ENCODE results near the gene SGIP1. TPM values are rescaled to one million over a fixed set of nuclear protein-coding genes. Genes with fewer than 3 reads are reported as not detected.

The SGIP1 gene
- polyA plus RNA-seq, 1 experiment: 110 TPM

DNA sequence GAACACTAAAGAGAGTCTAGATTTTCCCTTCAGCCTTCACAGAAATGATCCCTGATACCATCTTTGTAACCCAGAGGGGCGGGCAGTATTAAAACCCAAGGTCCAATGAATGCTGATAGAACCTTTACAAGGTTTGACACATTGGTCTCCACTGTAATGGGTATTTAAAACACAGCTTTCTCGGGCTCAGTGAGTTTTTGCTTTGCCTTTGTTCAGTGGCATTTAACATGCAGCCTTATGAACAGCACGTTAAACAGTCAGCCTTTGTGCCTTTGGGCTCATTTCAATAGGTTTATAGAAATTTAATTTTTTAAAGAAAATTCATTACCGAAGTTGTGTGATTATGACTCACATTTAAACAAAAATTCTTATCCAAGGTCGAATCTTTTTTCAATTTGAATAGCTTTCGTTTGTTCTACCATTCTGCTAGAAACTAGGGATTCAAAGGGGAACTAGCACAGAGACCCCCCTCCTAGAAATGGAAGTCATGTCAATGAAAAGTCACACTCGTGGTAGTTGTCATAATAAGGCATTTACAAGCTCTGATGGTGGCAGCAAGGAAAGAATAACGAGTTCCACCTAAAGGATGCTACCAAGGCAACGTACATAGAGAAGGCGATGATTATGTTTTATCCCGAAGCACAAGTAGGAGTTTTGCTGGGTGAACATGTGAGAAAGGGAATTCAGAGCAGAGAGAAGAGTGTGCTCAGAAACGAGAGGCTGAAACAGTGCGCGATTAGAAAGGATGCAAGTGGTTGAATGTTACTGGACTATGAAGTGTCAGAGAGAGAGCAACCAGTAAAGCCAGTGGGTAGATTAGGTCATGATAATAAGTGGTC lies 66.2 kb downstream of the SGIP1 start:
- TF ChIP-seq, protein P1, sequence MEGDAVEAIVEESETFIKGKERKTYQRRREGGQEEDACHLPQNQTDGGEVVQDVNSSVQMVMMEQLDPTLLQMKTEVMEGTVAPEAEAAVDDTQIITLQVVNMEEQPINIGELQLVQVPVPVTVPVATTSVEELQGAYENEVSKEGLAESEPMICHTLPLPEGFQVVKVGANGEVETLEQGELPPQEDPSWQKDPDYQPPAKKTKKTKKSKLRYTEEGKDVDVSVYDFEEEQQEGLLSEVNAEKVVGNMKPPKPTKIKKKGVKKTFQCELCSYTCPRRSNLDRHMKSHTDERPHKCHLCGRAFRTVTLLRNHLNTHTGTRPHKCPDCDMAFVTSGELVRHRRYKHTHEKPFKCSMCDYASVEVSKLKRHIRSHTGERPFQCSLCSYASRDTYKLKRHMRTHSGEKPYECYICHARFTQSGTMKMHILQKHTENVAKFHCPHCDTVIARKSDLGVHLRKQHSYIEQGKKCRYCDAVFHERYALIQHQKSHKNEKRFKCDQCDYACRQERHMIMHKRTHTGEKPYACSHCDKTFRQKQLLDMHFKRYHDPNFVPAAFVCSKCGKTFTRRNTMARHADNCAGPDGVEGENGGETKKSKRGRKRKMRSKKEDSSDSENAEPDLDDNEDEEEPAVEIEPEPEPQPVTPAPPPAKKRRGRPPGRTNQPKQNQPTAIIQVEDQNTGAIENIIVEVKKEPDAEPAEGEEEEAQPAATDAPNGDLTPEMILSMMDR (IDR thresholded peaks at IDR 0.05; ENCODE audit: low read depth, low read length): no peak
- Histone ChIP-seq H3K9me3 (ENCODE audit: control insufficient read depth, insufficient read depth, low read length) (no peaks in the 10 kb centered on the region), H3K27me3 (ENCODE audit: control insufficient read depth, insufficient read depth, low read length) (no peaks in the 10 kb centered on the region), H3K4me3 (ENCODE audit: low read depth, low read length) (no peak overlapping the region), H3K27ac (ENCODE audit: low read depth, low read length) (no peak overlapping the region)
- CTCF ChIA-PET: no interaction called here
- POLR2A ChIA-PET: no interaction called here
- no peak for DNase-seq (ENCODE audit: low read depth, low spot score)

DNA sequence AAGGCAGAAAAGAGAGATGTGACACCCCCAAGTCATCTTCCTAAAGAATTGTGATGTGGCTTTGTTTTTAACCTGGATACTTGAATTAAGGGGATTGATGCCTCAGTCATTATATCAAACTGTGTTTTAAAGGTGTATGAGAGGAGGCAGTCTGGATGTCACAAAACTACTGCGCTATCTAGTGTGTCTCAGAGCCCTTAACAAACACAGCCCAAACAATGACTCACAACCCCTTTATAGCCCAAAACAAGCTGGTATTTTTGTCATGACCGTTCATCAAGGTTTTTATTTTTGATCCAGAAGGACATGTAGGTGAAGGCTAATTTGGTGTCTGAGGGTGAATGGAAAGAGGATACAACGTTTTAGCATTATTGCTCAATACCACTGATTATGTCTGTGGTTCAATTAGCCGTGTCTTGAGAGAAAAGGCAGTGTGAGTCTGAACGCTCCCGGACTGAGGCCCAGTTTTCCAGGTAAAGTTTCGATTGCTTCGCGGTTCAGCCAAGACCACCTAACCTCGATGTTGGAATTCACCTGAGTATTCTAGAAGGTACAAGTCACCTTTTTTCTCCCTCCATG lies 71.6 kb downstream of the SGIP1 start:
- Histone ChIP-seq H3K27me3 (ENCODE audit: control insufficient read depth, insufficient read depth, low read length) (no peaks in the 10 kb centered on the region), H3K27ac (ENCODE audit: low read depth, low read length) (no peak overlapping the region), H3K9me3 (ENCODE audit: control insufficient read depth, insufficient read depth, low read length) (no peaks in the 10 kb centered on the region), H3K4me3 (ENCODE audit: low read depth, low read length) (no peak overlapping the region)
- no peak for DNase-seq (ENCODE audit: low read depth, low spot score)
- ChIA-PET CTCF (no interaction called here), POLR2A (no interaction called here)
- TF ChIP-seq, protein P1 (IDR thresholded peaks at IDR 0.05; ENCODE audit: low read depth, low read length): no peak

DNA sequence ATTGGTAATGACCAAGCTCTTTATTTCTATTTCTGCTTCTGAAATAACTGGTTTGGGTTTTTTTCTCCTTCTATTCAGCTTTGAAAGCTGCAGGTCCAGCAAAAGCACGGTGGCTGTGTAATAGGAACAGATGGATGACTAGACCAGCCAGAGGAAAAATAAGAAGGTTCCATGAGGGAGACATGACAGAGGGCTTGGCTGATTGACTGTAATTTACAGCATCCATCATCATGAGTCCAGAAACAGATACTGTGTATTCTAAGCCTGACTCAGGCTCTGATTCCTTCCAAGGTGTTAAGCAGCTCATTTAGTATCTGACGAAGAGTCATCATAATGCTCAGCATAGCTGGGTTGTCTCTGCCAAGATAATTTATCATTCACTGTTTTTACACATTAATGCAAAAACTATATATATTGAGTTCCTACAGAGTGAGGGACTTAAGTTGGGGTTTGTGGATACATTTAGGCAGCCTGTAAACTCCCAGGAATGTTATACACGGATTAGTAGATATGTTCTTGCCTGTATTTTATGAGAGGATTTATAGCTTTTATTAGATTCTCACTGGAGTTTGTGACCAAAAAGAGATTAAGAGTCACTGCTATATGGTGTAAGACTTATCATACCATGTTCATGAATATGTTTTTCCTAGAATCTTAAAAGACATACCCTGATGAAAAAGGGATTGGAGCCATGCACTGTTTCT lies 72.6 kb downstream of the SGIP1 start:
- H3K4me3 ChIP-seq (ENCODE audit: low read depth, low read length): no peak overlapping the region
- POLR2A ChIA-PET: no interaction called here
- CTCF ChIA-PET: interaction anchor here (0.9 to 1.0 kb wide), 2 partner anchors 12 to 103 kb away, joined by 3 read pairs; no protein-coding TSS in a partner anchor
- no peaks in the 10 kb centered on the region for H3K9me3 ChIP-seq (ENCODE audit: control insufficient read depth, insufficient read depth, low read length)
- TF ChIP-seq, protein P1 (IDR thresholded peaks at IDR 0.05; ENCODE audit: low read depth, low read length): no peak
- H3K27me3 ChIP-seq (ENCODE audit: control insufficient read depth, insufficient read depth, low read length): no peaks in the 10 kb centered on the region
- no peak for DNase-seq (ENCODE audit: low read depth, low spot score)
- H3K27ac ChIP-seq (ENCODE audit: low read depth, low read length): no peak overlapping the region

DNA sequence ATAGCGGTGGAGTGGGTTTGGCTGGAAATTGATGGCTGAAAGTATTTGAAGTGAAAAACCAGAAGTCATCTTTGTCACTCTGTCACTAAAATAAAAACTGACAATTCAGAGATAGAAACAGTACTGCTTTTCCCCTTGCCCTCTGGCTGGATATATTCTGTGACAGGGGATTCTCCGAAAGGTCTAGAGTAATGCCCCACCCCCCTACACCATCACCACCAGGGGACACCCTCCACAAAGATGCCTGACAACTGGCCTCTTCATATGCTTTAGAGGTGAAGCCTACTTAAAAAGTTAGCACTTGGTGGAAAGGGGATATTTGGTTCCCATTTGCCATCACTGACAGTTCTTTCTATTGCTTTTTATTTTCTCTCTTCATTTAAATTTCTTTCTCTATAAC lies 73.5 kb downstream of the SGIP1 start:
- Histone ChIP-seq H3K9me3 (ENCODE audit: control insufficient read depth, insufficient read depth, low read length) (no peaks in the 10 kb centered on the region), H3K27ac (ENCODE audit: low read depth, low read length) (no peak overlapping the region), H3K4me3 (ENCODE audit: low read depth, low read length) (no peak overlapping the region), H3K27me3 (ENCODE audit: control insufficient read depth, insufficient read depth, low read length) (no peaks in the 10 kb centered on the region)
- TF ChIP-seq, protein P1 (IDR thresholded peaks at IDR 0.05; ENCODE audit: low read depth, low read length): peak; percentile 11; the same call in 1 of the 2 replicates
- ChIA-PET POLR2A (no interaction called here), CTCF (interaction anchor here (0.9 to 1.0 kb wide), 2 partner anchors 11 to 104 kb away, joined by 3 read pairs; no protein-coding TSS in a partner anchor)
- no peak for DNase-seq (ENCODE audit: low read depth, low spot score)

DNA sequence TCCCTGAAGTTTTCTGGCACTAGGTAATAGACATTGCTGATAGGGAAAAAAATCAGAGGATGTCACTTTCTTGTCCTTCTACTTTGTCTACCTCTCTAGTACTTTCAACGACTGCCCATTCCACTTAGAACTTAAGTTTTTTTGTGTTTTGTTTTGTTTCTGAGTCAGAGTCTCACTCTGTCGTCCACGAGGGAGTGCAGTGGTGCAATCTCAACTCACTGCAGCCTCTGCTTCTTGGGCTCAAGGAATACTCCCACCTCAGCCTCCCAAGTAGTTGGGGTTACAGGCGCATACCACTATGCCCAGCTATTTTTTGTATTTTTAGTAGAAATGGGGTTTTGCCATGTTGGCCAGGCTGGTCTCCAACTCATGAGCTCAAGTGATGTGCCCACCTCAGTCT lies 79.2 kb downstream of the SGIP1 start:
- H3K27ac ChIP-seq (ENCODE audit: low read depth, low read length): no peak overlapping the region
- DNase-seq (ENCODE audit: low read depth, low spot score): no peak
- ChIA-PET CTCF (no interaction called here), POLR2A (no interaction called here)
- H3K27me3 ChIP-seq (ENCODE audit: control insufficient read depth, insufficient read depth, low read length): no peaks in the 10 kb centered on the region
- no peaks in the 10 kb centered on the region for H3K9me3 ChIP-seq (ENCODE audit: control insufficient read depth, insufficient read depth, low read length)
- H3K4me3 ChIP-seq (ENCODE audit: low read depth, low read length): no peak overlapping the region
- TF ChIP-seq, protein P1 (IDR thresholded peaks at IDR 0.05; ENCODE audit: low read depth, low read length): no peak

All from AG04450 (cell line).